GM12892 (cell line): Measurements from ENCODE around the gene IL3.

Experiments used
- DNase-seq: peaks from one replicate; pipeline ENCODE4 v3.0.0; 2011; ENCODE audit not compliant: insufficient read length
- FAIRE-seq: peaks from 2 replicates; lab custom pipeline; 2011; peaks lifted over from hg19 to GRCh38; lab: Jason Lieb, UNC
- POLR2A ChIP-seq: IDR thresholded peaks from 2 replicates; pipeline ENCODE4 v1.6.1; 2011; ENCODE audit warnings: low read depth, low read length, control low read depth
- POLR2AphosphoS5 ChIP-seq: IDR thresholded peaks from 2 replicates; pipeline ENCODE4 v1.6.1; 2011; ENCODE audit warnings: low read depth, low read length, control low read depth
- TAF1 ChIP-seq: IDR thresholded peaks from 2 replicates; pipeline ENCODE4 v1.6.1; 2011; ENCODE audit warnings: low read depth, mild to moderate bottlenecking, control low read depth, low read length, borderline replicate concordance

Gene IL3

GRCh38 chr5:132079619-132080018, 19.2 kb downstream of the IL3 start:
- TF ChIP-seq POLR2AphosphoS5 (no peak), TAF1 (no peak), POLR2A (no peak)
- FAIRE-seq (no peak), DNase-seq (no peak)

DNA sequence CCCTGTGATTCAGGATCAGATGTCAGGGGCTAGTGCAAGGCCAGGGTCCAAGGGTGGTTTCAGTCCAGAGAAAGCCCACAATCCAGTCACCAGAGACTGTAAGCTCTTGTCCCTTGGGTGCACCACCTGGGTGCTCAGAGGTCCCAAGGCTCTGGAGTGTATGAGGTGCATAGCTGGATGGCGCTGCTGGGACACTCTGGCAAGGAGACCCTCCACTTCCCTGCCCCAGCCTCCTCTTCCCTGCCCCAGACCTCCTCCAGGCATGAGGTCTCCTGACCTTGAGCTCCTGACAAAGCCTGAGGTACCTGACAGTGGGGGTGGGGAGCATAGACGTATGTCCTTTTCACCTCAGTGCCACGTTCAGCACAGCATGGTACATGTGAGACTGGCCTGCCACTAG, 20.1 kb downstream of the IL3 start:
- FAIRE-seq, result no peak
- no peak for DNase-seq
- TF ChIP-seq POLR2A (no peak), POLR2AphosphoS5 (no peak), TAF1 (no peak)

GRCh38 chr5:132081458-132081857, 21.0 kb downstream of the IL3 start:
- no peak for DNase-seq
- TF ChIP-seq POLR2AphosphoS5 (no peak), POLR2A (no peak), TAF1 (no peak)
- FAIRE-seq, result no peak

DNA sequence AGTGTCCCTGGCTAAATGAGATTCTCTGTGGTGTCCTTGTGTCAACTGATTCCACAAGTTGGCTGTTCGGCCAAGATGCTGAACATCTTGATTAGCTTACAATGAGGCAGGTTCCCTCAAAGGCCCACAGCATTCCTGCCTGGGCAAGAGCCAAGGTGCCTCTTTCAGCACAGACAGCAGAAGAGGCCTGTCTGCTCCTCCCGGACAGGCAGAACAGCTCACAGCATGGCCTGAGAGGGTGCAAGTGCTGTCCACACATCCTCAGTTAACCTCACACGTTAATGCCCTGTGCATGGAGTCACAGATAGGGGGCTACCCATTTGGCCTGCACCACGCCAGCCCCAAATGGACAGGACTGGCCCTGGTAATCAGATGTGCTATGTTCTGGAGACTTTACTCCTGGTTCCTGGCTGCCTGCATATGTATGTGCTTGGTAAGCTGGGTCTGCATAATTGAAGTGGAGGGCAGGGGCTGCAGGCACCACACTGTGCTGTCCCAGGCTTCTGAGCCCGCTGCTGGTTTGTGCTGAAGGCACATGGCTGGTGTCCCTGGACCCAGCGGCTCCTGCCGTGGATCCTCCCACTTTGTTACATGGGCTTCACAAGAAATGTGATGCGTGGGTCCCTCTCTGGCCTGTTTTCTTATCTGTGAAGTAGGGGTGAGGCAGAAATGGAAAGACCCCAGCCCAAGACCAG, 22.0 kb downstream of the IL3 start:
- no peak for TF ChIP-seq POLR2A
- TF ChIP-seq POLR2AphosphoS5, result no peak
- no peak for TF ChIP-seq TAF1
- no peak for DNase-seq
- no peak for FAIRE-seq

DNA sequence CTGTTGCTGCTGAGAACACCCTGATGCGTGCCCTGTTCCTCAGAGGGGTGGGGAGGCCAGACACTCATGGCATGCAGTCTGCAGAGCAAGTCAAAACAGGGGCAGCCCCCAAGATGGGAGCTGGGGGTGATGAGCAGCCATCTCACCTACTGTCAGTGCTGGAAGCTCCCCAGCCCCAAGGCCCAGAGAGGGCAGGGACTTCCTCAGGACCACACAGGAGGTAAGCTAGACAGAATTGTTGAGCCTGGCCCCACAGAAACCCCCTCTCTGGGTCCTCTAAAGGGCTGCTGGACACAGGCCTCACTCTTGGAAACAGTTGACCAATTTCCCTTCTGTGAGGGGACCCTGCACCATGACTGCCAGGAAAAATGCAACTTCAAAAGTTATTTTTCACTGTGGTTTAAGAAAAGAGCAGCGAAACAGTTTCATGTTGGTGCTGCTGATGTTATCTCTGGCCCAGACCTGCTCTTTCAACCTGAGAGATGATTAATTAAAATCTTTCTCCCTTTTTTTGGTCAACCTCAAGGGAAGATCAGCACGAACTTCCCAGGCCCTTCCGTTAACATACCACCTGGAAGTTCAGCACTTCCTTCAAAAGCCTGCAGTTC, 22.7 kb downstream of the IL3 start:
- no peak for DNase-seq
- TF ChIP-seq POLR2AphosphoS5 (no peak), POLR2A (no peak), TAF1 (no peak)
- no peak for FAIRE-seq

- FAIRE-seq (no peak), DNase-seq (no peak)
- TF ChIP-seq POLR2AphosphoS5 (no peak), TAF1 (no peak), POLR2A (no peak)
These were observed 25.2 kb downstream of the IL3 start for GRCh38 chr5:132085686-132086085.

- TF ChIP-seq POLR2A, result no peak
- DNase-seq (no peak), FAIRE-seq (no peak)
These were observed 25.9 kb downstream of the IL3 start for GRCh38 chr5:132086277-132086794.

GRCh38 chr5:132087176-132087575, 26.7 kb downstream of the IL3 start:
- no peak for FAIRE-seq
- DNase-seq, result no peak
- TF ChIP-seq TAF1 (no peak), POLR2AphosphoS5 (no peak), POLR2A (no peak)

DNA sequence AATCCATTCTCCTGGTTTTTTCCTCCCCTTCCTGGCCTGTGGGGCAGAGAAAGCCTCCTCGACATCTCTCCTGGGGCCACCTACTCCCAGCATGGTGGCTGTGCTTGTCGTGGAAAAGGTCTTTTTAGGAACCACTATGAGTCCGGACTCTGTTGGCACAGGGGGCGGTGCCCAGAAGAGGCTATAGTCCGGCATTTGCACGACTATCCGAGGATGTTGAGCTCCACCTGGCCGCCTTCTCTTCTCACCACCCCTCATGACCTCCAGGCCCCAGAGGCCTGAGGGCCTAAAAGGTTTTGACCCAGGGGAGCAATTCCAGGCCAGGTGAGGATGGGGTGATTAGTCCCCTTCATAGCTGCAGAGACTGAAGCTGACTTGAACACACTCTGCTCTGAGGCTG, 27.2 kb downstream of the IL3 start:
- FAIRE-seq (no peak), DNase-seq (no peak)
- TF ChIP-seq POLR2A (no peak), POLR2AphosphoS5 (no peak), TAF1 (no peak)

DNA sequence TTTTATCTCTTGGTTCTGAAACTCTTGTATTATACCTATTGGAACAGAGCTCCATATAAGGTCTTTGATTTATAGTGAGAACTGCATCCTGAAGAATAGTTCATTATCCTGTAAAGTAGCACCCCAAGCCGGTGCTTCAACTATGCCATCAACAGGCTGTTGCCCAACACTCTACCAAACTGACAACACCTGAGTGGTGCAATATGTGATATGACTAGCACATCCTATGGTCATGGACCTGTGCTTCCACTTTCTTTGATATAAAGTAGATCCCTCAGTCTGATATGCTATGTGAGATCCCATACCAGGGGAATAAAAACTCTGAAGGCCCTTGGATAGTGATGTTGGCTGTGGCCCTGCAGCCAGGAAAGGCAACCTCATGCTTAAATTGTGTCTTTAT, 28.9 kb downstream of the IL3 start:
- no peak for TF ChIP-seq POLR2AphosphoS5
- TF ChIP-seq POLR2A, result no peak
- no peak for TF ChIP-seq TAF1
- DNase-seq, result no peak

GRCh38 chr5:132090107-132090506, 29.7 kb downstream of the IL3 start:
- TF ChIP-seq POLR2AphosphoS5 (no peak), POLR2A (no peak), TAF1 (no peak)
- DNase-seq, result no peak
- FAIRE-seq, result no peak

More for the DNA sequence above, 28.9 kb downstream of the IL3 start:
- no peak for FAIRE-seq

DNA sequence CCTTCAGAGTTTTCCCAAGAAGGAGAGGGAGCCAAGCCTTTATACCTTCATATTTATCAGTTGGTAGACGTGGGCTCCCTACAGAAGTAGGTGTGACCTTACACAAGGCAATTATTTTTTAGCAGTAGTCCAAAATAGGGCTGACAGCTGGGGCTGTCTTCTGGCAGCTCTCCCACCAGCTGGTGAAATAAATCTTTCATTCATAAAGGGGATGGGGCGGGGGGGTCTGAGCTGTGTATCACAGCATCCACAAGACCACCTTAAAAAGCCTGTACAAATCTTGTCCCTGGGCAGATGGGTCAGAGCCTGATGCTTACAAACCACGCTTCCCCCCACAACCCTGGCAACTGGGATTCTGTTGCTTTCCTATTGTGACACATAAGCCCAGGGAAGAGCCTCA, 32.8 kb downstream of the IL3 start:
- no peak for FAIRE-seq
- no peak for DNase-seq
- TF ChIP-seq POLR2AphosphoS5 (no peak), POLR2A (no peak), TAF1 (no peak)
